Adrenal gland (tissue), 12 donors: Measurements from ENCODE around the gene CDC42EP4. TPM values are rescaled to one million over a fixed set of nuclear protein-coding genes. Genes with fewer than 3 reads are reported as not detected.
"Not testable (repeated sequence)": the region's sequence is repeated elsewhere in the genome, so short reads cannot be mapped to it uniquely, and the experiment has no call there.

Source experiments
- DNase-seq, 7 donors: peaks; one replicate each; pipeline ENCODE4 v3.0.0-alpha.2; 2019 to 2020
- H3K27ac ChIP-seq, 5 donors: fragments of 200-600 bp; sonication (generic) in 4 of 5; 1 replicate in 3 of 5; 2 replicates in 2 of 5; pipeline versions ENCODE4 v1.5.1 to v1.8.0; 2016 to 2020; ENCODE audit warnings: mild to moderate bottlenecking in 1 of 5
- H3K27me3 ChIP-seq: fragments of 200-600 bp; 2 replicates; pipeline ENCODE4 v1.8.0; 2021
- H3K36me3 ChIP-seq, 2 donors: fragments of 200-600 bp; replicated peaks in 1 of 2; 1 replicate in 1 of 2; 2 replicates in 1 of 2; pipeline versions ENCODE4 v1.5.1 to v1.8.0; 2018 to 2022
- H3K4me1 ChIP-seq, 2 donors: fragments of 200-600 bp; replicated peaks in 1 of 2; 1 replicate in 1 of 2; 2 replicates in 1 of 2; pipeline versions ENCODE4 v1.5.1 to v1.8.0; 2018 to 2021
- H3K4me3 ChIP-seq, 4 donors: fragments of 200-600 bp; sonication (generic) in 3 of 4; one replicate each; pipeline ENCODE4 v1.5.1; 2016 to 2018
- H3K9me3 ChIP-seq, 3 donors: fragments of 200-600 bp; sonication (generic) in 1 of 3; replicated peaks in 1 of 3; 1 replicate in 2 of 3; 2 replicates in 1 of 3; pipeline versions ENCODE4 v1.5.1 to v1.8.0; 2016 to 2021
- POLR2A ChIP-seq, 2 donors: fragments of 450-650 bp; IDR thresholded peaks; one replicate each; pipeline ENCODE4 v1.6.1; 2017; ENCODE audit warnings: antibody characterized with exemption in 2 of 2, mild to moderate bottlenecking in 2 of 2, moderate library complexity in 1 of 2
- WGBS, 4 donors: extraction: QIAGEN DNeasy Blood & Tissue Kit in 2 of 4; methylation state at CpG; one replicate each; pipeline versions ENCODE4 v1.1.5 to v1.1.7; 2013 to 2017; 5-methylcytosine and 5-hydroxymethylcytosine counted together
- intact Hi-C, 2 donors: fragments of 100-400 bp; cut with DNase I; formaldehyde crosslinking; loops; one replicate each; pipeline versions ENCODE4 v1.14.1 to v1.15.0; 2022 to 2023
- polyA plus RNA-seq, 3 donors: library from polyadenylated mRNA; stranded (reverse); fragments of 200-250 nt in 2 of 3; fragments of 350-450 nt in 1 of 3; fragmentation: Illumina TruSeq in 1 of 3; extraction: RNeasy Lipid Tissue Mini Kit (QIAGEN cat#74804) in 1 of 3; gene quantifications; one replicate each; pipeline ENCODE4 v1.2.3, GENCODE V29; 2013 to 2014
- total RNA-seq, 9 donors: library from RNA; depleted of rRNA in 4 of 9; stranded (reverse); fragments of >200 nt in 4 of 9; fragments of 120-200 nt in 1 of 9; fragmentation: NEBNext Ultra II Directional in 1 of 9; extraction: Animal tissue kit (Norgen Biotek cat#: 25700) in 1 of 9; gene quantifications; one replicate each; pipeline versions ENCODE4 v1.1.0 to v1.2.4, GENCODE V29; 2013 to 2023
- TF ChIP-seq, protein P1 (sequence below), 6 experiments: fragments of 450-650 bp in 4 of 6; fragments of 200-600 bp in 2 of 6; sonication (generic) in 1 of 6; IDR thresholded peaks; 1 replicate in 5 of 6; 2 replicates in 1 of 6; pipeline versions ENCODE4 v1.5.1 to v1.8.0; 2016 to 2021; ENCODE audit warnings: antibody characterized with exemption in 6 of 6, mild to moderate bottlenecking in 2 of 6, moderate library complexity in 1 of 6
- donor health status: healthy with polysubstance abuse.
- donor health status: Bipolar disorder and iron deficiency.
- donor health status: DM: yes; HTN: yes; CAD: no.
- donor health status: DM: no; HTN: no; CAD: no.
- donor health status: DM: no; HTN: no; CAD: no.
- donor health status: DM: yes; HTN: yes; CAD: no.

Gene CDC42EP4
- total and polyA plus RNA-seq, 12 donors: 24.4 to 172 (median 96.5) TPM

DNA sequence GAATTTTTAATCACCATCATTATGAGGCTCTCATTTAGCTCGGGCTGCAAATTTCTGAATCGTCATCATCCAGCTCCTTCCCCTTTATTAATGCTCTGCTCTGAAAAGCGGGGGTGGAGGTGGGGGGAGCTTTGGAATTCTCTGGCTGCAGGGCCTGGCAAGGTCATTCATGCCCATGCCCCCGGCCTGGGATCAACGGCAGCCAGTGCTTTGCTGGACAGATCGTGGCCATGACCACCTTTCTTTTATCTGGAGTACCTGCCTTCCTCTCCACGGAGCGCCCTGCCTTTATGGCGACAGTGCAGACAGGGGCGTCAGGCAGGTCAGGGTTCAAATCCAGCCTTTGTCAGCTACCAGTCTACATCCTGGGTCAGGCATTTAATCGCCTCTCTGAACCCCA lies 45.0 kb downstream of the CDC42EP4 start:
- peaks cover 8 to 13% of the 10 kb centered on the region in 2 donors for H3K4me1 ChIP-seq
- DNase-seq: no peak
- H3K36me3 ChIP-seq: no peaks in the 10 kb centered on the region
- TF ChIP-seq, protein P1, sequence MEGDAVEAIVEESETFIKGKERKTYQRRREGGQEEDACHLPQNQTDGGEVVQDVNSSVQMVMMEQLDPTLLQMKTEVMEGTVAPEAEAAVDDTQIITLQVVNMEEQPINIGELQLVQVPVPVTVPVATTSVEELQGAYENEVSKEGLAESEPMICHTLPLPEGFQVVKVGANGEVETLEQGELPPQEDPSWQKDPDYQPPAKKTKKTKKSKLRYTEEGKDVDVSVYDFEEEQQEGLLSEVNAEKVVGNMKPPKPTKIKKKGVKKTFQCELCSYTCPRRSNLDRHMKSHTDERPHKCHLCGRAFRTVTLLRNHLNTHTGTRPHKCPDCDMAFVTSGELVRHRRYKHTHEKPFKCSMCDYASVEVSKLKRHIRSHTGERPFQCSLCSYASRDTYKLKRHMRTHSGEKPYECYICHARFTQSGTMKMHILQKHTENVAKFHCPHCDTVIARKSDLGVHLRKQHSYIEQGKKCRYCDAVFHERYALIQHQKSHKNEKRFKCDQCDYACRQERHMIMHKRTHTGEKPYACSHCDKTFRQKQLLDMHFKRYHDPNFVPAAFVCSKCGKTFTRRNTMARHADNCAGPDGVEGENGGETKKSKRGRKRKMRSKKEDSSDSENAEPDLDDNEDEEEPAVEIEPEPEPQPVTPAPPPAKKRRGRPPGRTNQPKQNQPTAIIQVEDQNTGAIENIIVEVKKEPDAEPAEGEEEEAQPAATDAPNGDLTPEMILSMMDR (IDR thresholded peaks at IDR 0.05): no peak
- no peaks in the 10 kb centered on the region for H3K27me3 ChIP-seq
- WGBS, 4 donors: 69 to 87% (median 76%) methylated on average over 9 to 11 of the region's 11 CpGs
- no peaks in the 10 kb centered on the region for H3K9me3 ChIP-seq
- intact Hi-C loops: no loop called here
- no peak overlapping the region for H3K27ac ChIP-seq
- no peak overlapping the region for H3K4me3 ChIP-seq

DNA sequence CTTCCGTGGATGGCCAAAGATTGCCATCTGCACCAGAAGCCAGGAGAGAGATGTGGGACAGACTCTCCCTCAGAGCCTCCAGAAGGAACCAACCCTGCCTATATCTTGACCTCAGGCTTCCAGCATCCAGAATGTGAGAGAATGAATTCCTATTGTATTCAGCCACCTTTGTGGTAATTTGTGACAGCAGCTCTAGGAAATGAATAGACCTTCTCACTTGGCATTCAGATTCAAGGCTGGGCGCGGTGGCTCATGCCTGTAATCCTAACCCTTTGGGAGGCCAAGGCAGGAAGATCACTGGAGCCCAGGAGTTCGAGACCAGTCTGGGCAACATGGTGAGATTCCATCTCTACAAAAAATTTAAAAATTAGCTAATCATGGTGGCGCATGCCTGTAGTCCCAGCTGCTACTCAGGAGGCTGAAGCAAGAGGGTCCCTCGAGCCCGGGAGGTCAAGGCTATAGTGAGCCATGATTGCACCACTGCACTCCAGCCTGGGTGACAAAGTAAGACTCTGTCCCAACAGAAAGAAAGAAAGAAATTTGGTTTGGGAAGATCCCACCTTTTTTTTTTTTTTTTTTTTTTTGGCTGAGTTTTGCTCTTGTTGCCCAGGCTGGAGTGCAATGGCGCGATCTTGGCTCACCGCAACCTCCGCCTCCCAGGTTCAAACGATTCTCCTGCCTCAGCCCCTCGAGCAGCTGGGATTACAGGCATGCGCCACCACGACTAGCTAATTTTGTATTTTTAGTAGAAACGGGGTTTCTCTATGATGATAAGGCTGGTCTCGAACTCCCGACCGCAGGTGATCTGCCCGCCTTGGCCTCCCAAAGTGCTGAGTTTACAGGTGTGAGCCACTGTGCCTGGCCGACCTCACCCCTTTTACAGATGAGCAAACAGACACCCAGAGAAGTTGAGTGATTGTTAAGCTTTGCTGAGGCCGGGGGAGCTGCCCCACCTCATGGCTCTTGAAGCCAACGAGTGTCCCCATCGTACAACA lies 45.9 kb downstream of the CDC42EP4 start:
- no peak overlapping the region for H3K27ac ChIP-seq
- H3K4me1 ChIP-seq: peaks cover 8 to 15% of the 10 kb centered on the region in 2 donors
- intact Hi-C loops: no loop called here
- H3K27me3 ChIP-seq: no peaks in the 10 kb centered on the region
- TF ChIP-seq POLR2A (IDR thresholded peaks at IDR 0.05): no peak
- TF ChIP-seq, protein P1 (IDR thresholded peaks at IDR 0.05): no peak
- no peaks in the 10 kb centered on the region for H3K36me3 ChIP-seq
- DNase-seq: no peak
- 91 to 95% (median 92%) methylated on average over 20 to 24 of the region's 24 CpGs for WGBS, 4 donors
- no peaks in the 10 kb centered on the region for H3K9me3 ChIP-seq
- no peak overlapping the region for H3K4me3 ChIP-seq

DNA sequence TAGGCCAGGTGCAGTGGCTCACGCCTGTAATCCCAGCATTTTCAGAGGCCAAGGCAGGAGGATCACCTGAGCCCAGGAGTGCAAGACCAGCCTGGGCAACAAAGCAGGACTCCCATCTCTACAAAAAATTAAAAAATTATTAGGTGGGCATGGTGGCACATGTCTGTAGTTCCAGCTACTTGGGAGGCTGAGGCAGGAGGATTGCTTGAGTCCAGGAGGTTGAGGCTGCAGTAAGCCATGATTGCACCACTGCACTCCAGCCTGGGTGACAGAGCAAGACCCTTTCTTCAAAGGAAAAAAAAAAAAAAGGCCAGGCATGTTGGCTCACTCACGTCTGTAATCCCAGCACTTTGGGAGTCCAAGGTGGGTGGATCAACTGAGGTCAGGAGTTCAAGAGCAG lies 47.4 kb downstream of the CDC42EP4 start:
- H3K27me3 ChIP-seq, H3K36me3 ChIP-seq, H3K4me3 ChIP-seq, DNase-seq, H3K27ac ChIP-seq, H3K9me3 ChIP-seq, intact Hi-C loops: not testable (repeated sequence)
- WGBS, 4 donors: 78 to 82% (median 80%) methylated on average over 2 of the region's 2 CpGs
- peaks cover 8 to 15% of the 10 kb centered on the region in 2 donors for H3K4me1 ChIP-seq

DNA sequence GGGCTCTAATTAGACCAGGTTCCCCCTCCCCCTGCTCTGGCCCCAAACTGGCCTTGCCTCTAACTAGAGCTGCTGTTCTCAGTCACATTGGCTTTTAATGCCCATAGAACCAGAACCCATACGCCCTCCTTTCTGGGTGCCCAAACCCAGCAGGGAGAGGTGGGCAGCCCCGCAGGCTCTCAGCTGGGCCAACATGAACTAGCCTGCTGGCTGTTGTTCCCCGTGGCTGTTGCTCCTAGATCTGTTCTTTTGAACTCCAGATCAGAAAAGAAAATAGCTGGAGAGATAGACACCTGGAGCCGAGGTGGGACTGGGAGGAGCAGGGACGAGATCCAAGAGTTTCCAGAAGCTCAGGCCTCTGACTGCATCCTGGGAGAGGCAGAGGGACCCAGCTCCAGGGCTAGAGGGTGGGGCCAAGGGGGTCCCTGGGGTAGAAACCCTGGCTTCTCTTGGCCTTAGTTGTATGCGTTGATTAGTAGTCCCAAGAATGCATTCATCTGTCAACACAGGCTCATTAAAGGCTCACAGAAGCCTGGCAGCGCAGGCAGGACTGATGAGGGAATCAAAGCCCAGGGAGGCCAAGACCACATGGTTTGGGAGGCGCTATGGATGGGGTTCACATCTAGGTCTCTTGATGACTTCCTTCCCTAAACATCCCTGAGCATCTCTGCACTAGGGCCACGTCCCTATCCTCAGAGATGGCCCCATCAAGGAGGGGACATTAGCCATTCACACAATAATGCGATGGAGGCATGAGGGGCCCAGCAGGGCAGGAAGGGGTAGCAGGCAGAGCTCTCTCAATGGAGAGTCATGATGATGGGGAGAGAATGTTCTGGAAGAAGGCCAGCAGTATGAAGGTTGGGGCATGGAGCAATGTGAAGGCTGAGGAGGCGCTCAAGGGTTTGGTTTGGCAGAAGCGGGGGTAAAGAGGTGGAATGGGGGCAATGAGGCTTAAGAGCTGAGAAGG lies 48.8 kb downstream of the CDC42EP4 start:
- peak overlapping the region in 3 of 5 donors; percentile 44 to 73 (median 50) for H3K27ac ChIP-seq
- DNase-seq: no peak
- H3K4me3 ChIP-seq: no peak overlapping the region
- TF ChIP-seq POLR2A (IDR thresholded peaks at IDR 0.05): no peak
- TF ChIP-seq, protein P1 (IDR thresholded peaks at IDR 0.05): no peak
- H3K27me3 ChIP-seq: no peaks in the 10 kb centered on the region
- H3K9me3 ChIP-seq: no peaks in the 10 kb centered on the region
- H3K36me3 ChIP-seq: no peaks in the 10 kb centered on the region
- 72 to 80% (median 75%) methylated on average over 12 of the region's 12 CpGs for WGBS, 4 donors
- peaks cover 8 to 15% of the 10 kb centered on the region in 2 donors for H3K4me1 ChIP-seq
- intact Hi-C loops: no loop called here
